ENCODE results near the gene MACF1. TPM values are rescaled to one million over a fixed set of nuclear protein-coding genes. Genes with fewer than 3 reads are reported as not detected.
"Not testable (repeated sequence)": the region's sequence is repeated elsewhere in the genome, so short reads cannot be mapped to it uniquely, and the experiment has no call there.

The MACF1 gene
- total RNA-seq, 1 experiment from 2014 or later: 51.9 TPM

GRCh38 chr1:39522661-39523567 is 318.4 kb downstream of the MACF1 start:
- Histone ChIP-seq H3K4me3 (no peak overlapping the region), H3K27me3 (no peaks in the 10 kb centered on the region), H3K9me3 (no peaks in the 10 kb centered on the region), H3K36me3 (peaks cover 8% of the 10 kb centered on the region)
- no peak for DNase-seq

- H3K9me3 ChIP-seq: no peaks in the 10 kb centered on the region
- peaks cover 14% of the 10 kb centered on the region for H3K36me3 ChIP-seq
- H3K27me3 ChIP-seq: no peaks in the 10 kb centered on the region
- no peak for DNase-seq
- H3K4me3 ChIP-seq: no peak overlapping the region
Observed at GRCh38 chr1:39524171-39524570, 319.7 kb downstream of the MACF1 start.

- Histone ChIP-seq H3K36me3 (peaks cover 17% of the 10 kb centered on the region), H3K27me3 (no peaks in the 10 kb centered on the region), H3K4me3 (no peak overlapping the region), H3K9me3 (no peaks in the 10 kb centered on the region)
- no peak for DNase-seq
Observed at GRCh38 chr1:39524591-39525365, 320.3 kb downstream of the MACF1 start.

GRCh38 chr1:39525366-39526165 is 321.1 kb downstream of the MACF1 start:
- DNase-seq: no peak
- H3K36me3 ChIP-seq: peaks cover 17% of the 10 kb centered on the region
- H3K4me3 ChIP-seq: no peak overlapping the region
- H3K27me3 ChIP-seq: no peaks in the 10 kb centered on the region
- H3K9me3 ChIP-seq: no peaks in the 10 kb centered on the region

GRCh38 chr1:39526466-39527189 is 322.1 kb downstream of the MACF1 start:
- Histone ChIP-seq H3K36me3 (peaks cover 23% of the 10 kb centered on the region), H3K4me3 (no peak overlapping the region), H3K9me3 (no peaks in the 10 kb centered on the region), H3K27me3 (no peaks in the 10 kb centered on the region)
- DNase-seq: no peak

GRCh38 chr1:39527190-39527579 is 322.7 kb downstream of the MACF1 start:
- not testable (repeated sequence) for H3K4me3 ChIP-seq, H3K27me3 ChIP-seq, DNase-seq, H3K9me3 ChIP-seq
- H3K36me3 ChIP-seq: peaks cover 28% of the 10 kb centered on the region

- Histone ChIP-seq H3K27me3 (no peaks in the 10 kb centered on the region), H3K9me3 (no peaks in the 10 kb centered on the region), H3K36me3 (peaks cover 34% of the 10 kb centered on the region), H3K4me3 (no peak overlapping the region)
- DNase-seq: no peak
Observed at GRCh38 chr1:39528082-39528481, 323.6 kb downstream of the MACF1 start.

GRCh38 chr1:39529901-39530535 is 325.5 kb downstream of the MACF1 start:
- no peak for DNase-seq
- H3K36me3 ChIP-seq: peaks cover 37% of the 10 kb centered on the region
- no peak overlapping the region for H3K4me3 ChIP-seq
- no peaks in the 10 kb centered on the region for H3K27me3 ChIP-seq
- H3K9me3 ChIP-seq: no peaks in the 10 kb centered on the region

GRCh38 chr1:39531526-39531925 is 327.0 kb downstream of the MACF1 start:
- no peak for DNase-seq
- Histone ChIP-seq H3K9me3 (no peaks in the 10 kb centered on the region), H3K36me3 (peaks cover 37% of the 10 kb centered on the region), H3K4me3 (no peak overlapping the region), H3K27me3 (no peaks in the 10 kb centered on the region)

- Histone ChIP-seq H3K9me3 (no peaks in the 10 kb centered on the region), H3K4me3 (no peak overlapping the region), H3K36me3 (peaks cover 32% of the 10 kb centered on the region), H3K27me3 (no peaks in the 10 kb centered on the region)
- no peak for DNase-seq
Observed at GRCh38 chr1:39533442-39533841, 328.9 kb downstream of the MACF1 start.

Other genes with a start within 250 kb of the MACF1 start
- gene AKIRIN1, start 213.4 kb upstream of the MACF1 start, total RNA-seq (2014; rRNA removed; shearing (Covaris generic); ENCODE audit: low replicate concordance): 42.4 and 45.2 TPM in 2 replicates
- gene NDUFS5, start 178.3 kb upstream of the MACF1 start, total RNA-seq (2014; rRNA removed; shearing (Covaris generic); ENCODE audit: low replicate concordance): 440 and 1,315 TPM in 2 replicates

Measured in MG63 (cell line).